ENCODE measurements around the gene TRAF3IP3. TPM values are rescaled to one million over a fixed set of nuclear protein-coding genes. Genes with fewer than 3 reads are reported as not detected.

TRAF3IP3 gene
- total and polyA plus RNA-seq, 2 donors (not counting 1 experiment from before 2014, with no cell fraction given) = not detected

DNA sequence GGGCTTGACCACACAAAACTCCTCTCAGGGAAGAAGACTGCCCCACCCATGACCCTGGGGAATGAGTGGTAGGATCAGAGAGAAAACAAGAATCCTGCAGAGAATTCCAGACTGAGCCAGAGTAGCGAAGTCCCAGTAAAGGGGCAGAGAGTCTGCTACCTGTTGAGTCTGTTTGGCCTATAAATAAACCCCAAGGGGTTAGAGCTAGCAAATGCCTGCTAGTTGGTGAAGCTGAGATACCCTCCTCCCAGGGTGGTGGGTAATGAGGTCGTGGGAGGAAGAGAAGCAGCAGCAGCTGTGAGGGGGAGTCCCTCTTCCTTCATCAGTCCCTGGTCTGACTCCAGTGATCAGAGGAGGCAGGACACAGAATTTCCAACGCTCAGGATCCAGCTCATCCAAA, 2.5 kb downstream of the TRAF3IP3 start:
- Histone ChIP-seq H3K27me3 (ENCODE audit: control insufficient read depth, insufficient read depth, low read length) (peaks cover 8% of the 10 kb centered on the region), H3K9ac (ENCODE audit: insufficient read depth, low read length) (no peak overlapping the region), H2AFZ (ENCODE audit: low read length) (no peak overlapping the region), H3K27ac (ENCODE audit: insufficient read depth, low read length) (no peak overlapping the region), H3K9me3 (ENCODE audit: control insufficient read depth, insufficient read depth, low read depth, low read length) (no peaks in the 10 kb centered on the region), H4K20me1 (ENCODE audit: control insufficient read depth, extremely low read depth, insufficient read depth, low read length) (no peaks in the 10 kb centered on the region), H3K4me2 (ENCODE audit: extremely low read depth, insufficient read depth, low read length) (no peak overlapping the region), H3K79me2 (ENCODE audit: control insufficient read depth, insufficient read depth, low read length) (no peaks in the 10 kb centered on the region), H3K4me1 (ENCODE audit: control insufficient read depth, extremely low read depth, insufficient read depth, low read length) (no peaks in the 10 kb centered on the region), H3K36me3 (ENCODE audit: control insufficient read depth, insufficient read depth, low read length) (no peaks in the 10 kb centered on the region), H3K4me3 (replicated peaks in 1 of 4; ENCODE audit: control extremely low read depth in 1 of 4, insufficient read depth in 1 of 4, low read depth in 3 of 4, low read length in 4 of 4) (no peak overlapping the region)
- no peak for DNase-seq (ENCODE audit: low read depth in 2 of 2)
- TF ChIP-seq, protein P1, sequence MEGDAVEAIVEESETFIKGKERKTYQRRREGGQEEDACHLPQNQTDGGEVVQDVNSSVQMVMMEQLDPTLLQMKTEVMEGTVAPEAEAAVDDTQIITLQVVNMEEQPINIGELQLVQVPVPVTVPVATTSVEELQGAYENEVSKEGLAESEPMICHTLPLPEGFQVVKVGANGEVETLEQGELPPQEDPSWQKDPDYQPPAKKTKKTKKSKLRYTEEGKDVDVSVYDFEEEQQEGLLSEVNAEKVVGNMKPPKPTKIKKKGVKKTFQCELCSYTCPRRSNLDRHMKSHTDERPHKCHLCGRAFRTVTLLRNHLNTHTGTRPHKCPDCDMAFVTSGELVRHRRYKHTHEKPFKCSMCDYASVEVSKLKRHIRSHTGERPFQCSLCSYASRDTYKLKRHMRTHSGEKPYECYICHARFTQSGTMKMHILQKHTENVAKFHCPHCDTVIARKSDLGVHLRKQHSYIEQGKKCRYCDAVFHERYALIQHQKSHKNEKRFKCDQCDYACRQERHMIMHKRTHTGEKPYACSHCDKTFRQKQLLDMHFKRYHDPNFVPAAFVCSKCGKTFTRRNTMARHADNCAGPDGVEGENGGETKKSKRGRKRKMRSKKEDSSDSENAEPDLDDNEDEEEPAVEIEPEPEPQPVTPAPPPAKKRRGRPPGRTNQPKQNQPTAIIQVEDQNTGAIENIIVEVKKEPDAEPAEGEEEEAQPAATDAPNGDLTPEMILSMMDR (conservative IDR thresholded peaks at IDR 0.05 in 1 of 2, IDR thresholded peaks at IDR 0.05 in 1 of 2; ENCODE audit: low read depth in 1 of 2, low read length in 2 of 2) = no peak
- no peak for TF ChIP-seq EZH2 (IDR thresholded peaks at IDR 0.05; ENCODE audit: low read length, missing control alignments)

DNA sequence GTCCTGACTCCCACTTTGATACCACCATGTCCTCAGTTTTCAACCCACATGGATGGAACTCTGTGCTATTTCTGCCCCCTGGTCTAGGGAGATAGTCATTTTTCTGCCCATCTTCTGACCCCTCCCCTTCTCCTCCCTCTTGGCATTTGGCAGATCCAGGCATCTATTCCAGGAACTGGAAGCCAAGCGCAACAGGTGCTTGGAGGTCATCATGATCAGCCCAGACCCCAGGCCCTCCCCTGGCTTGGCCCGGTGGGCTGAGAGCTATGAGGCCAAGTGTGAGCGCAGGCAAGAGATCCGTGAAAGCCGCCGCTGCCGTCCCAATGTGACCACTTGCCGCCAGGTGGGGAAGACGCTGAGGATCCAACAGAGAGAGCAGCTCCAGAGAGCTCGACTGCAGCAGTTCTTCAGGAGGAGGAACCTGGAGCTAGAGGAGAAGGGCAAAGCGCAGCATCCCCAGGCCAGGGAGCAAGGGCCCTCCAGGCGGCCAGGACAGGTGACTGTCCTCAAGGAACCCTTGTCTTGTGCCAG, 4.0 kb downstream of the TRAF3IP3 start:
- peaks cover 8% of the 10 kb centered on the region for H3K27me3 ChIP-seq (ENCODE audit: control insufficient read depth, insufficient read depth, low read length)
- no peak for DNase-seq (ENCODE audit: low read depth in 2 of 2)
- no peak overlapping the region for H3K9ac ChIP-seq (ENCODE audit: insufficient read depth, low read length)
- no peak overlapping the region for H3K4me2 ChIP-seq (ENCODE audit: extremely low read depth, insufficient read depth, low read length)
- H3K27ac ChIP-seq (ENCODE audit: insufficient read depth, low read length) = no peak overlapping the region
- no peak for TF ChIP-seq EZH2 (IDR thresholded peaks at IDR 0.05; ENCODE audit: low read length, missing control alignments)
- TF ChIP-seq, protein P1 (conservative IDR thresholded peaks at IDR 0.05 in 1 of 2, IDR thresholded peaks at IDR 0.05 in 1 of 2; ENCODE audit: low read depth in 1 of 2, low read length in 2 of 2) = no peak
- no peaks in the 10 kb centered on the region for H3K79me2 ChIP-seq (ENCODE audit: control insufficient read depth, insufficient read depth, low read length)
- no peak overlapping the region for H3K4me3 ChIP-seq (replicated peaks in 1 of 4; ENCODE audit: control extremely low read depth in 1 of 4, insufficient read depth in 1 of 4, low read depth in 3 of 4, low read length in 4 of 4)
- no peaks in the 10 kb centered on the region for H4K20me1 ChIP-seq (ENCODE audit: control insufficient read depth, extremely low read depth, insufficient read depth, low read length)
- H2AFZ ChIP-seq (ENCODE audit: low read length) = no peak overlapping the region
- no peaks in the 10 kb centered on the region for H3K4me1 ChIP-seq (ENCODE audit: control insufficient read depth, extremely low read depth, insufficient read depth, low read length)
- no peaks in the 10 kb centered on the region for H3K36me3 ChIP-seq (ENCODE audit: control insufficient read depth, insufficient read depth, low read length)
- H3K9me3 ChIP-seq (ENCODE audit: control insufficient read depth, insufficient read depth, low read depth, low read length) = no peaks in the 10 kb centered on the region

DNA sequence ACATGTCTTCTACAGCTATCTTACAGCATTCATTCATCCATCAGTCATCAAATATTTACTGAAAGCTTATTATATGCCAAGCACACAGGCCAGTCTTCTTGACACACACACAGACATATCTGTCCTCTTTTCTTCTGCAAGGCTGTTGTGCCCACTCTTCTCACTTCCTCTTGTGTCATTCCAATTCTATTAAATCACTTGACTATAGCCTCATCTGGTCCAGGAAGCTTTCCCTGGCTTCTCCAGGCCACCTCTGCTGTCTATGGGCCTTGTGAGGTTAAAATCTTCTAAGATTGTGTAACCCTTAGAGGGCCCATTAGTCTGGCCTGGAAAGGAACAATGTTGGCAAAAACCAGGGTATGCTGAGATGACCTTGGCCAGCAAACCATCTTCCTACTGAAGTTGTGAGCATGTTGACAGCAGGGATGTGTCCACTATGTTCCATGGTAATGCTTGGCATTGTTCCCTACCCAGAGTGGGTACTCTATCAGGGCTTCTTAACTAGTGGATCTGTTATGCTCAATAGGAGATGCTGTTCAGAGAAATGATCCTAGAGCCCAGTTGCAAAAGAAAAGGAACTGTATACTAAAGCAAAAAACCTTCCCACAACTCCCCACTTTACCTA, 5.3 kb downstream of the TRAF3IP3 start:
- Histone ChIP-seq H4K20me1 (ENCODE audit: control insufficient read depth, extremely low read depth, insufficient read depth, low read length) (no peaks in the 10 kb centered on the region), H3K79me2 (ENCODE audit: control insufficient read depth, insufficient read depth, low read length) (no peaks in the 10 kb centered on the region), H3K9ac (ENCODE audit: insufficient read depth, low read length) (no peak overlapping the region), H2AFZ (ENCODE audit: low read length) (no peak overlapping the region), H3K4me3 (replicated peaks in 1 of 4; ENCODE audit: control extremely low read depth in 1 of 4, insufficient read depth in 1 of 4, low read depth in 3 of 4, low read length in 4 of 4) (no peak overlapping the region), H3K36me3 (ENCODE audit: control insufficient read depth, insufficient read depth, low read length) (no peaks in the 10 kb centered on the region), H3K9me3 (ENCODE audit: control insufficient read depth, insufficient read depth, low read depth, low read length) (no peaks in the 10 kb centered on the region), H3K27ac (ENCODE audit: insufficient read depth, low read length) (no peak overlapping the region), H3K4me1 (ENCODE audit: control insufficient read depth, extremely low read depth, insufficient read depth, low read length) (no peaks in the 10 kb centered on the region), H3K4me2 (ENCODE audit: extremely low read depth, insufficient read depth, low read length) (no peak overlapping the region), H3K27me3 (ENCODE audit: control insufficient read depth, insufficient read depth, low read length) (peaks cover 8% of the 10 kb centered on the region)
- no peak for DNase-seq (ENCODE audit: low read depth in 2 of 2)
- TF ChIP-seq, protein P1 (conservative IDR thresholded peaks at IDR 0.05 in 1 of 2, IDR thresholded peaks at IDR 0.05 in 1 of 2; ENCODE audit: low read depth in 1 of 2, low read length in 2 of 2) = no peak
- no peak for TF ChIP-seq EZH2 (IDR thresholded peaks at IDR 0.05; ENCODE audit: low read length, missing control alignments)

Measured in fibroblast of lung (primary cell).